GM12801 (cell line): ENCODE data around the gene DHCR7.

Experiments
- CTCF ChIP-seq: IDR thresholded peaks from one replicate; pipeline ENCODE4 v1.5.1; 2011; ENCODE audit warnings: control low read depth; ENCODE audit not compliant: insufficient read length; ENCODE audit errors: extremely low read depth

The DHCR7 gene

GRCh38 chr11:71399341-71399740 lies 48.9 kb downstream of the DHCR7 start:
- TF ChIP-seq CTCF: no peak

- TF ChIP-seq CTCF: no peak
Measured at GRCh38 chr11:71397961-71398360, 50.2 kb downstream of the DHCR7 start.

GRCh38 chr11:71397331-71397860 lies 50.8 kb downstream of the DHCR7 start:
- TF ChIP-seq CTCF: no peak

- TF ChIP-seq CTCF: no peak
Measured at GRCh38 chr11:71396548-71397123, 51.6 kb downstream of the DHCR7 start.

GRCh38 chr11:71395774-71396173 lies 52.4 kb downstream of the DHCR7 start:
- TF ChIP-seq CTCF: no peak

- no peak for TF ChIP-seq CTCF
Measured at GRCh38 chr11:71395263-71395560, 53.0 kb downstream of the DHCR7 start.

GRCh38 chr11:71393283-71393682 lies 54.9 kb downstream of the DHCR7 start:
- TF ChIP-seq CTCF: no peak
